Endothelial cell (in vitro differentiated cells): Measurements from ENCODE around the gene ACOD1. TPM values are rescaled to one million over a fixed set of nuclear protein-coding genes. Genes with fewer than 3 reads are reported as not detected.

Source experiments
- DNase-seq: peaks from one replicate; pipeline ENCODE4 v3.0.0; 2021; ENCODE audit warnings: low spot score
- H3K27ac Mint-ChIP-seq: one replicate; pipeline ENCODE4 v1.8.0; 2021; ENCODE audit warnings: mixed read lengths, inconsistent platforms; ENCODE audit not compliant: unreplicated experiment
- H3K27me3 Mint-ChIP-seq: one replicate; pipeline ENCODE4 v1.8.0; 2021; ENCODE audit warnings: mild to moderate bottlenecking, moderate library complexity, mixed read lengths, inconsistent platforms; ENCODE audit not compliant: unreplicated experiment
- H3K36me3 Mint-ChIP-seq: one replicate; pipeline ENCODE4 v1.8.0; 2021; ENCODE audit warnings: mild to moderate bottlenecking, low read depth, mixed read lengths, inconsistent platforms; ENCODE audit not compliant: unreplicated experiment
- H3K4me1 Mint-ChIP-seq: one replicate; pipeline ENCODE4 v1.8.0; 2021; ENCODE audit warnings: mild to moderate bottlenecking, mixed read lengths, inconsistent platforms; ENCODE audit not compliant: unreplicated experiment
- H3K4me3 Mint-ChIP-seq: one replicate; pipeline ENCODE4 v1.8.0; 2021; ENCODE audit warnings: mild to moderate bottlenecking, mixed read lengths, inconsistent platforms; ENCODE audit not compliant: unreplicated experiment
- H3K9me3 Mint-ChIP-seq: one replicate; pipeline ENCODE4 v1.8.0; 2021; ENCODE audit warnings: mixed read lengths, inconsistent platforms; ENCODE audit not compliant: unreplicated experiment
- total RNA-seq: library from RNA; stranded (reverse); fragmentation: NEBNext Ultra II Directional; extraction: Animal tissue kit (Norgen Biotek cat#: 25700); gene quantifications from one replicate; pipeline ENCODE4 v1.2.1, GENCODE V29; 2021; ENCODE audit not compliant: unreplicated experiment
- TF ChIP-seq, protein P1 (sequence below): fragments of 200-600 bp; sonication (generic); IDR thresholded peaks from one replicate; pipeline ENCODE4 v1.5.0; 2021; ENCODE audit warnings: antibody characterized with exemption; ENCODE audit not compliant: unreplicated experiment

ACOD1 gene
- total RNA-seq, 1 donor from 2014 or later: not detected

DNA sequence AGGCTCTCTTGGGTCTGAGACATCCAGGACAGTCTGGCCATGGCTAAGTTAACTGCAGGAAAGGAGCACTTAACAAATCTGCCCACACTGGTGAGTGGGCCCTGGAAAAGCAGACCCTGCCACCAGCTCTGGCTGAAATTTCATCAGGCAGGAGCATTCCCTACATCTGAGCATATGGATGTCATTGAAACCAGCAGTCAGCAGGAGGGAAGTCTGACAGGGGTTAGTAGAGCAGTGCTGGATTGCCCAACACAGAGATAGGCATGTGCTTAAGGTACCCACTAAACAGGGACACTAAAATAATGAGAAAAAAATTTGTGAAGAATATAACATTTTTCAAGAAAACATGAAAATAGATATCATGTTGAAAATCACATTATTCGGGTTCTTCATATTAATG lies 13.6 kb upstream of the ACOD1 start:
- Mint-ChIP-seq H3K9me3 (no peaks in the 10 kb centered on the region), H3K4me1 (no peaks in the 10 kb centered on the region), H3K36me3 (no peaks in the 10 kb centered on the region), H3K27me3 (peaks cover 1% of the 10 kb centered on the region), H3K4me3 (no peak overlapping the region), H3K27ac (no peak overlapping the region)
- DNase-seq: no peak
- TF ChIP-seq, protein P1, sequence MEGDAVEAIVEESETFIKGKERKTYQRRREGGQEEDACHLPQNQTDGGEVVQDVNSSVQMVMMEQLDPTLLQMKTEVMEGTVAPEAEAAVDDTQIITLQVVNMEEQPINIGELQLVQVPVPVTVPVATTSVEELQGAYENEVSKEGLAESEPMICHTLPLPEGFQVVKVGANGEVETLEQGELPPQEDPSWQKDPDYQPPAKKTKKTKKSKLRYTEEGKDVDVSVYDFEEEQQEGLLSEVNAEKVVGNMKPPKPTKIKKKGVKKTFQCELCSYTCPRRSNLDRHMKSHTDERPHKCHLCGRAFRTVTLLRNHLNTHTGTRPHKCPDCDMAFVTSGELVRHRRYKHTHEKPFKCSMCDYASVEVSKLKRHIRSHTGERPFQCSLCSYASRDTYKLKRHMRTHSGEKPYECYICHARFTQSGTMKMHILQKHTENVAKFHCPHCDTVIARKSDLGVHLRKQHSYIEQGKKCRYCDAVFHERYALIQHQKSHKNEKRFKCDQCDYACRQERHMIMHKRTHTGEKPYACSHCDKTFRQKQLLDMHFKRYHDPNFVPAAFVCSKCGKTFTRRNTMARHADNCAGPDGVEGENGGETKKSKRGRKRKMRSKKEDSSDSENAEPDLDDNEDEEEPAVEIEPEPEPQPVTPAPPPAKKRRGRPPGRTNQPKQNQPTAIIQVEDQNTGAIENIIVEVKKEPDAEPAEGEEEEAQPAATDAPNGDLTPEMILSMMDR: no peak

DNA sequence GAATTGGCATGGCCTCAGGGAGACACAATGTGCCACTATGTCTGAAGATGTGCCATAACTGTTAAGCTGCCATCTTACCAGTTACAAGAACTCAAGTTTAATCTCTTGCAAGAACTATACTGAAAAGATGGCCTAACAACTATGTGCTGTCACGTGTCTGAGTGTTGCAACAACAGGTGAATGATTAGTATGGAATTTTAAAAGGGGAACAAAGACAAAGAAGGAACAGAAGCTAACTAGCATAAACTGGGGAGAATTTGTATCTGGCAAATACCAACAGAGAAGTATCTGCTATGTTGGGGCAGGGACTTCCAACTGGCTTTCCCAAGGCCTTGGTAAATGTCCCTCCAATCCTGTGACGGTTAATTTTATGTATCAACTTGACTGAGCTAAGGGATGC lies 11.5 kb upstream of the ACOD1 start:
- H3K27me3 Mint-ChIP-seq: peaks cover 1% of the 10 kb centered on the region
- H3K27ac Mint-ChIP-seq: no peak overlapping the region
- H3K9me3 Mint-ChIP-seq: no peaks in the 10 kb centered on the region
- TF ChIP-seq, protein P1: no peak
- H3K4me1 Mint-ChIP-seq: no peaks in the 10 kb centered on the region
- no peak for DNase-seq
- H3K36me3 Mint-ChIP-seq: no peaks in the 10 kb centered on the region
- no peak overlapping the region for H3K4me3 Mint-ChIP-seq

DNA sequence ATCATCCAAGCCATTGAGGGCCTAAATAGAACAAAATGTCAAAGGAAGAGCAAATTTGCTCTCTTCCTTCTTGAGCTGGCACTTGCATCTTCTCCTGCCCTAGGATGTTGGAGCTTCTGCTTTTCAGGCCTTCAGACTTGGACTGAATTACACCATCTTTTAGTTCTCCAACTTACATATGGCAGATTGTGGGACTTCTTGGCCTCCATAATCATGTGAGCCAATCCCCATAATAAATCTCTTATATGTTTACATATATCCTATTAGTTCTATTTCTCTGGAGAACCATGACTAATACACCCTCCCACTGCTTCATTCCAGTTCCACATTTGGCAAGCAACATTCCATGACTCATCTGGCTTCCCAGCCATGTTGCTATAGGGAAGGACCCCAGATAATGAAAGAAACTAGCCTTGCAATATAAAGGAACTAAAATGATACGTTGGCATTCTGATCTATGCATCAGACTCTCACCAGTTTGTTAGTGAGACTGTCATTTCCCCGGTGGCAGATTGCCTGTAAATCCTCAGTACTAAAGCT lies 11.0 kb upstream of the ACOD1 start:
- TF ChIP-seq, protein P1: no peak
- peaks cover 1% of the 10 kb centered on the region for H3K27me3 Mint-ChIP-seq
- no peaks in the 10 kb centered on the region for H3K9me3 Mint-ChIP-seq
- no peaks in the 10 kb centered on the region for H3K4me1 Mint-ChIP-seq
- no peak for DNase-seq
- no peaks in the 10 kb centered on the region for H3K36me3 Mint-ChIP-seq
- H3K27ac Mint-ChIP-seq: no peak overlapping the region
- H3K4me3 Mint-ChIP-seq: no peak overlapping the region

DNA sequence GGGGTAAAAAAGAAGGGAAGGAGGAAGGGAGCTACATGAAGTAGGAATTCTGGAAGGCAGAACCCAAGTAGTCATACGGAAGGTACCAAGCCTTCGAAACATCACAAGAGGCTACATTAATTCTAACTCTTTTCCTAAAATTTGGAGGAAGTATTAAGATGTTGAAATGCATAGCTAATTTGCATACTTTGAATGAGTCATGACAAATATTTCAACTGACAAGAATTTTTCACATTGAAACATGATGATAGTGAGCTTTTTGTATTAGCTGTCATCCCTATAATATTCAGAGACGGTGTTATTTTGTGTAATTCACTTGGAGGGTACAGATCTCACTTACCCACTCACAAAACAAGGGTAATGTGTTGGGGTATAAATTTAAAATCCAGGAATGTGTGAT lies 9.1 kb upstream of the ACOD1 start:
- no peaks in the 10 kb centered on the region for H3K9me3 Mint-ChIP-seq
- no peak overlapping the region for H3K27ac Mint-ChIP-seq

DNA sequence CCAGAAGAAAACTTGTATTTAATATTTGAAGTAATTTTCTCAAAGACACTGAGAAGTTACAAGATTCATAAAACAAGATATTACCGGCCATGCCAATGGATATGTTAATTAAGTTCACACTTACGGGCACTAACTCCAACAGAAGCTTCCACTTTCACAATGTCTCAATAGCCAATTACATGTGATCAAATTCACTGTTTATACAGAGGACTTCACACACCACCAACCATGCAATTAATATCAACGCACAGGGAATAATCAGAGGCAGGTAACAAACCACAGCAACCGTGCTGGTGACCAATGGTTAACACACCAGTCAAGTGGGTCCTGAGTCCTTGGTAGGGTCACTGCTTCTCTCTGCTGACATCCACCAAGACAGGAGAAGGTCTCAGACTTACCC lies 5.9 kb upstream of the ACOD1 start:
- no peak for DNase-seq
- no peaks in the 10 kb centered on the region for H3K27me3 Mint-ChIP-seq
- H3K4me3 Mint-ChIP-seq: no peak overlapping the region
- no peak overlapping the region for H3K27ac Mint-ChIP-seq
- TF ChIP-seq, protein P1: no peak
- no peaks in the 10 kb centered on the region for H3K9me3 Mint-ChIP-seq
- H3K36me3 Mint-ChIP-seq: no peaks in the 10 kb centered on the region
- H3K4me1 Mint-ChIP-seq: no peaks in the 10 kb centered on the region

More for the DNA sequence above, 9.1 kb upstream of the ACOD1 start:
- Mint-ChIP-seq H3K36me3 (no peaks in the 10 kb centered on the region), H3K4me1 (no peaks in the 10 kb centered on the region), H3K4me3 (no peak overlapping the region), H3K27me3 (peaks cover 1% of the 10 kb centered on the region)
- TF ChIP-seq, protein P1: no peak
- DNase-seq: no peak
